DMS153 treated with DMSO at 0.1 percent for 48 hours (cell line): ENCODE data around the gene ZNF544.
"Not testable (repeated sequence)": the region's sequence is repeated elsewhere in the genome, so short reads cannot be mapped to it uniquely, and the experiment has no call there.

Experiments used
- DNase-seq: peaks from one replicate; lab custom pipeline; 2025; ENCODE audit not compliant: unreplicated experiment; lab: John Stamatoyannopoulos, UW

The ZNF544 gene

DNA sequence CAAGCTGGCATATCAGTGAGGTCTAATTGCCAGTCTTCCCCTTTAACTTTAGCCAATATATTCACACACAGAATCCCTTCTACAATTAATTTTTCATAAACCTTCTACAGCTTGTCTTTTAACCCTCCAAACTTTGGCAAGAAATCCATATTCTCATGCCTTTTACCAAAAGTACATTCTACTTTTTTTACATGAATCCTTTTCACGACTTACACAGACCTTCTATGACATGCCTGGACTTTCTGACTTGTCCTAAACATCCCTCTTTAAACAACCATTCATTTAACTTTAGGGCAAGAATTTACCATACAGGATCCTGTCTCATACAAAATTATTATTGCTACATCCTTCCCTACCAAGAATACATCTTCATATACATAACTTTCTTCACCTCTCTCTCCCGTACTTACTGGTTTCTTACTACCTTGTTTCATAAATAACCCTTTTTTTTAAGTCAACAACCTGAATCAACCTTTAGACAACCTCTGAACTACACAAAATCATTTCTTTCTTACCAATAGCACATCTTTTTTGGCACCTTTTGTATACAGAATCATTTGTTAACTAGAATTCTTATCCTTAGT is 23.5 kb downstream of the ZNF544 start:
- DNase-seq = no peak

GRCh38 chr19:58258259-58258658 is 29.5 kb downstream of the ZNF544 start:
- DNase-seq = not testable (repeated sequence)

- no peak for DNase-seq
These were observed 32.9 kb downstream of the ZNF544 start for GRCh38 chr19:58261600-58261967.

DNA sequence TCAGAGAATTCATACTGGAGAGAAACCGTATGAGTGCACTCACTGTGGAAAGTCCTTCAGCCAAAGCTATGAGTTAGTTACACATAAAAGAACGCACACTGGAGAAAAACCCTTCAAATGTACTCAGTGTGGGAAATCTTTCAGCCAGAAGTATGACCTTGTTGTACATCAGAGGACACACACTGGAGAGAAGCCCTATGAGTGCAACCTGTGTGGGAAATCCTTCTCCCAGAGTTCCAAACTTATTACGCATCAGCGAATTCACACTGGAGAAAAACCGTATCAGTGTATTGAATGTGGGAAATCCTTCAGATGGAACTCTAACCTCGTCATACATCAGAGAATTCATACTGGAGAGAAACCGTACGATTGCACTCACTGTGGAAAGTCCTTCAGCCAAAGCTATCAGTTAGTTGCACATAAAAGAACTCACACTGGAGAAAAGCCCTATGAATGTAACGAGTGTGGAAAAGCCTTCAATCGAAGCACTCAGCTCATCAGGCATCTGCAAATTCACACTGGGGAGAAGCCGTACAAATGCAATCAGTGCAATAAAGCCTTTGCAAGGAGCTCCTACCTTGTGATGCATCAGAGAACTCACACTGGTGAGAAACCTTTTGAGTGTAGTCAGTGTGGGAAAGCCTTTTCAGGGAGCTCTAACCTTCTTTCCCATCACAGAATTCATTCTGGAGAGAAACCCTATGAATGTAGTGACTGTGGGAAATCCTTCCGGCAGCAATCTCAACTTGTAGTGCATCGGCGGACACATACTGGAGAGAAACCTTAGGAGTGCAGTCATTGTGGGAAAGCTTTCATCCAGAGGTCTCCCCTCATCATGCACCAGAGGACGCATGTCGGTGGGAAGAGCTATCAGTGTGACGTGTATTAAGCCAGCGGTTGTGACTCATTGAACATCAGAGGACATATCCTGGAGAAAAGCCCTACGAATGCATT is 33.5 kb downstream of the ZNF544 start:
- DNase-seq = no peak

GRCh38 chr19:58262922-58263296 is 34.2 kb downstream of the ZNF544 start:
- DNase-seq = no peak

GRCh38 chr19:58265100-58265499 is 36.4 kb downstream of the ZNF544 start:
- DNase-seq = no peak

DNA sequence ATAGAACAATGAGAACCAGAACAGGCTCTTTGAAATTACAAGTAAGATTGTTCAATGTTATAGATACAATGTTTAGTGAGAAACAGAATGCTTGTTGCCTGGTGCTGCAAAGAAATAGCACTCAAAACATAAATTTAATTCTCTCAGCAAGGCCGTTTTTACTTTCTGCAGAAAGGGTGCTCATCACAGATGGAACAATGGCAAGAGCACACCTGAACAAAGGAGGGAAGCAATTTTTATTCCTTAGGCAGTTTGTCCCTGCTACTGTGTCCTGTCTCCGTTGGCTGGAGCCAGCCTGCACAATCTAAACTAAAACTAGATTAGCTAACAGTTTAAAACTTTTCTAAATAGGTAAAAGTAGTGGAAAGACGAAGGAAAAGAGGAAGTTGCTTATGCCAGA is 39.6 kb downstream of the ZNF544 start:
- no peak for DNase-seq

DNA sequence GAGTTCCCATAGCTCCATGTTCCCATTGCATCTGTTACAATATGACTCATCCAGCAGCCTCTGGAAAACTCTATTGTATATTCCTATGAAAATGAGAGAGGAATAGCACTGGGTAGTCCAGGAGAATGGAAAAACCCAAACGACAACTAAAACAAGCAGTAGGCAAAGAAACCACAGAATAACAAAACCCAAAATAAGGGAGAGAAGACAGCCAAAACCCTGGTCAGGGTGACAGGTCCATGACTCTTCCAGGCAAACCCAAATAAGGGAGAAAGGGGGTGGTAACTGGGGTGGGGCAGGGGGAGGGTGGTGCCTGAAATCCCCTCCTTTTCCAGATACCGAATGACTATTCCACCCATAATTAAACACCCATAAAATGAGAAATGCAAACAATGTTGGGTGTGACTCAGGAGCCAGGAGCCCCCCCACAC is 46.1 kb downstream of the ZNF544 start:
- DNase-seq = no peak

GRCh38 chr19:58275564-58275963 is 46.9 kb downstream of the ZNF544 start:
- DNase-seq = no peak

DNA sequence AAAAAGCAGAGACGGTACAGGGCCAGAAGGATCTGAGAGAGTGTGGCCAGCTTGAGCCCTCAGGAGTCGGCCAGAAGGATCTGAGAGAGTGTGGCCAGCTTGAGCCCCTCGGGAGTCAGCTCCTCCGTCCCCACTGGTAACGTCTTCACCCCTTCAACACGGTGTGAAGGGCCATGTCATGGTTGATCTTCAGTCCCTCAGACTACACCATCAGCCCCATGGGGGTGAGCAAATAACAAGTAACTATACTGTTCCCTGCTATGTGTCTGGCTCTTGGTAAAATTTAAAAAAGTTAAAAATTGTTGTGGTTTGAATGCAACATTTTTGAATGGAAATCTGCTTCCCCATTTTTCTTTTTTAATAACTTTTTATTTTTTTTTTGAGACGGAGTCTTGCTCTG is 48.5 kb downstream of the ZNF544 start:
- no peak for DNase-seq

DNA sequence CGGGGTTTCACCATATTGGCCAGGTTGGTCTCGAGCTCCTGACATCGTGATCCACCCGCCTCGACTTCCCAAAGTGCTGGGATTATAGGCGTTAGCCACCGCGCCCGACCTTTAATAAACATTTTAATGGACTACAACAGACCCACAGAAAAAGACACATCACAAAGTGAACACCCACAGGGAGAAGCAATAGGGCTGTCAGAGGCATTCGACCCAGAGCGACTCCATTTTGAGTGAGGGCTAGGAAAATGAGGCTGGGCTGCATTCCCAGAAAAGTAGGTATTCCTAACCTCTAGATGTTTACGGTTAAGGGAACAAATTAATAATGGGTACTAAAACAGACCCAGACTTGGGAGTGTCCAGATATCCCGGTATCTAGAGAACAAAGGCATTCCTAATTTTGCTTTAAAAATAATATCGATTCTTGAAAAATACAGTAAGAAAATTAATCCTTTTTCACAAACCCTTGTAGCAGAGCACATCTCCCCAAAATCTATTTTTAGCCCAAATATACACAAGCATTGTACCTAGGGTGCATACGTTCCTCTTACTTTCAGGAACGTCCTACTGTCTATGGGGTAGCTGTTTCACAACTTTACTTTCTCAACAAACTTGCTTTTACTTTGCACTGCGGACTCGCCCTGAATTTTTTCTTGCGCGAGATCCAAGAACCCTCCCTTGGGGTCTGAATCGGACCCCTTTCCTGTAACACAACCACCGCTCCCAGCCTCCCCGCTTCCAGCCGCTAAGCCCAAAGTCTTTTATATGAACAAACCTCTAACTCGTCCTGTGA is 49.2 kb downstream of the ZNF544 start:
- DNase-seq = no peak

DNA sequence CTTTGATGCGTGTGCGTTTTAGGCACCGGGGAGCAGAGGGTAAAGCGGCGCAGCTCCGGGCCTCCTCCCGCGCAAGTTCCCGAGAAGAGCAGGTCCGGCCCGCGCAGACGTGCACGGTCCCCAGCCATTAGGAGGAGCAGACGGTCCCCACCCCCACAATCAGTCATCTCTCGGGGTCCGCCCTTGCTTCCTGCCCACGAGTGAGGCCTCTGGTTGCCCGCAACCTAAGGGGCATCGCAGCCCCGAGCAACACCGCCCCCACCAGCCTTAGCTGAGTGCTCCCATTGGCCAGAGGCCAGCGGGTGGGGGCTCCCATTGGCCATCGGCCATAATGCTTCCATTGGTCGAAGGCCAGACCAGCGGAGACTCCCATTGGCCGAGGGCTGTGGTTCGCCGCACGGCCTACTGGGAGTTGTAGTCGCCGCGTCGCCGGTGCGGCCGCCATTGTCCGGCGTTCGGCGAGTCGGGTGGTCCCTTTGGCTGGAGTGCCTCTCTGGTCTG is 49.9 kb downstream of the ZNF544 start, which contains the start of gene ZNF8:
ZNF8 (plus strand) TSS at position 415 of the 501 bp plus-strand sequence. CDS start 127 bp downstream, outside the sequence.
- DNase-seq = peak; percentile 89

DNA sequence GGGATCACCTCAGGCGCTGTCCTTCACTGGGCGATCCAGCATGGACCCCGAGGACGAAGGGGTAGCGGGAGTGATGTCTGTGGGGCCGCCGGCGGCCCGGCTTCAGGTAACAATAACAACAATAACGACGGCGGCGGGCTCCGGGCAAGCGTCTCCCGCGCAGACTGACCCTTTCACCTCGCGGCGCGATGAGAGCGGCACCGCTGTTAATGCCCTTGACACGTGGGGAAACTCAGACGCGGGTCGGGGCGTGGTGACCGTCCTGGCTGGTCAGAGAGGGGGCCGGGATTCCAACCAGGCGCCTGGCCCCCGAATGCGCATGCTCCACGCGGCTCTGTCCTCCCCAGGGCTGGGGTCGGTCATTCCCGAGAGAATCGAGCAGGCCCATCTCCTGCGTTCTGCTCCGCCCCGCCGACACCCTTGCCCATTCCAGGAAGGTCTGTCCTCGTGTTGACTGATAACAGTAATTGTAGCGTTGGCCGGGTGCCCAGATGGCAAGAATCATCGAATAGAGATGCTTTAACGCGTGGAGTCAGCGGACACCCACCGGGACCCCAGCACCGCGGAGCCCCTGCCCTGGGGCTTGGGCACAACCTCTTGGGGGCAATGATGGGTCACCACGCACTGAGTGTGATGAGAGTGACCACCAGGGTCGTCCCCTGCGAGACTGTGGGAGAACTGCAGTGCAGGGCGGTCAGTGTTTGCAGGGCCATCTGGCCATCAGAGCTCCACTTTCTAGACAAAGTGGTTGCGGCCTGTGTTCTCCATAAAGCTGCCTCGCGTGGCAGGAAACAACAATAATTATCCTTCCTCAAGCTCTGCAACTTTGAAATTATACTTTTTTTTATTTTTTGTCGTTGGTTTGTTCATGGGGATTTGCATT is 50.6 kb downstream of the ZNF544 start:
- no peak for DNase-seq

DNA sequence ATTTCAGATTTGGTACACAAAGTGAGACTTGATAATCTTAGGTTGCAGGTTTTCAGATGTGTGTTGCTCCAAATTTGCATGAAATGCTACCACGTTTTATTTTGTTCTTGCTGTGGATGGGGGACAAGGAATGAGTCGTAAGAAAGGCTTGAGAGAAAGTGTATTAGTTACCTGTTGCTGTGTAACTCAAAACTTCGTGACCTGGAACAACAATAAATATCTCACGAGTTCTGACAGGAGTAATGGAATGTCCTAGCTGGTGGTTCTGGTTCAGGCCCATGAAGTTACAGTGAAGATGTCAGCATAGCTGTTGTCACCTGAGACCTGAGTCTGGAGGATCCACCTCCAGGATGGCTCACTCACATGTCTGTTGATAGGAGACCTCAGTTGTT is 51.2 kb downstream of the ZNF544 start:
- no peak for DNase-seq

DNA sequence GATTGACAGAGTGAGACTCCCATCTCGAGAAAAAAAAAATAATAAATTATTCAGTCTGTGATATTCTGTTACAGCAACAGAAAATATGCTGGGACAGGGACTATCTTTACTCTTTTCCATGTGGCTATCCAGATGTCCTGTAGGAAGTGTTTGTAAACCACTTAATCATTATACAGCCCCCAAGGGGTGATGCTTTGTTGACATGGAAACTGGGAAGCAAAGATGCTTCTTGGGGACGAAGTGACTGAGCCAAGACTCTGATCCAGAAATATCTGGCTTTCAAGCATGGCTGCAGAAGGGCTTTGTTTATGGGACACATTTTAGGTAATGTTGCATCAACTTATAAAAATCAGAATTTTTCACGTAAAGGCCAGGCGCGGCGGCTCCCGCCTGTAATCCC is 55.5 kb downstream of the ZNF544 start:
- no peak for DNase-seq

GRCh38 chr19:58291943-58292342 is 63.2 kb downstream of the ZNF544 start:
- no peak for DNase-seq

DNA sequence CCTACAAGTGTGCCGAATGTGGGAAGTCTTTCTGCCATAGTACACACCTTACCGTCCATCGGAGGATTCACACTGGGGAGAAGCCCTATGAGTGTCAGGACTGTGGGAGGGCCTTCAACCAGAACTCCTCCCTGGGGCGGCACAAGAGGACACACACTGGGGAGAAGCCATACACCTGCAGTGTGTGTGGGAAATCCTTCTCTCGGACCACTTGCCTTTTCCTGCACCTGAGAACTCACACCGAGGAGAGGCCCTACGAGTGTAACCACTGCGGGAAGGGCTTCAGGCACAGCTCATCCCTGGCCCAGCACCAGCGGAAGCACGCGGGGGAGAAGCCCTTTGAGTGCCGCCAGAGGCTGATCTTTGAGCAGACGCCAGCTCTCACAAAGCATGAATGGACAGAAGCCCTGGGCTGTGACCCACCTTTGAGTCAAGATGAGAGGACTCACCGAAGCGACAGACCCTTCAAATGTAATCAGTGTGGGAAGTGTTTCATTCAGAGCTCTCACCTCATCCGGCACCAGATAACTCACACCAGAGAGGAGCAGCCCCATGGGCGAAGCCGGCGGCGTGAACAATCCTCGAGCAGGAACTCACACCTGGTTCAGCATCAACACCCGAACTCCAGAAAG is 66.1 kb downstream of the ZNF544 start:
- no peak for DNase-seq

GRCh38 chr19:58296104-58296503 is 67.4 kb downstream of the ZNF544 start:
- no peak for DNase-seq

DNA sequence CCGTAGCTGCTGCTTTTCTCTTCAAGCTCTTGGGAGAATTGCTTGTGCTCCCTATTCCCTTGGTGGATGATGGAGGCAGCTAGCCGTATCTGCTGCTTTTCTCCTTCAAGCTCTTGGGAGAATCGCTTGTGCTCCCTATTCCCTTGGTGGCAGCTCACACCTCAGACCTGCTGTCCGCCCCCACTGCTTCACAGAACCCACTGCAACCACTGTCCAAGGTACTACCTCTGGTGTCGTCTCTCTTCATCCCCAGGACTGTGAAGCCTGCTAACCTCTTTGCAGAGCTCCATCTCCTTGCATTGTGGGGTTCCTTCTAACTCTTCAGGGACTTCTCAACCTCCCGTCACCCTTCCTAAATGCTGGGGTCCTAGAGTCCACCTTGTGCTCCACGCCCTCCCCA is 71.9 kb downstream of the ZNF544 start:
- no peak for DNase-seq

GRCh38 chr19:58304255-58304654 is 75.5 kb downstream of the ZNF544 start:
- no peak for DNase-seq
